HEK293 (cell line): ENCODE results near the gene NKAPL.

Experiments
- BCL11A ChIP-seq: fragments of 450-650 bp; formaldehyde crosslinking; IDR thresholded peaks from 2 replicates; pipeline ENCODE4 v1.5.1; 2016; ENCODE audit warnings: low read depth, missing biosample characterization, missing genetic modification characterization
- EGR2 ChIP-seq: fragments of 450-650 bp; formaldehyde crosslinking; IDR thresholded peaks from 2 replicates; pipeline ENCODE4 v1.5.1; 2016; ENCODE audit warnings: low read depth, missing biosample characterization, missing genetic modification characterization
- IKZF3 ChIP-seq: fragments of 450-650 bp; IDR thresholded peaks from 2 replicates; pipeline ENCODE4 v1.5.0; 2018; ENCODE audit warnings: missing biosample characterization, mild to moderate bottlenecking, missing genetic modification characterization, moderate library complexity
- KLF10 ChIP-seq: fragments of 450-650 bp; IDR thresholded peaks from 2 replicates; pipeline ENCODE4 v1.5.1; 2018; ENCODE audit warnings: missing biosample characterization, mild to moderate bottlenecking, missing genetic modification characterization
- KLF8 ChIP-seq: fragments of 450-650 bp; formaldehyde crosslinking; IDR thresholded peaks from 2 replicates; pipeline ENCODE4 v1.5.1; 2016; ENCODE audit warnings: missing biosample characterization, missing genetic modification characterization
- MYNN ChIP-seq: fragments of 450-650 bp; formaldehyde crosslinking; IDR thresholded peaks from 2 replicates; pipeline ENCODE4 v1.5.1; 2016; ENCODE audit warnings: missing biosample characterization, missing genetic modification characterization, borderline replicate concordance
- MZF1 ChIP-seq: fragments of 450-650 bp; formaldehyde crosslinking; IDR thresholded peaks from 2 replicates; pipeline ENCODE4 v1.5.1; 2017; ENCODE audit warnings: missing biosample characterization, missing genetic modification characterization, borderline replicate concordance
- PRDM10 ChIP-seq: fragments of 450-650 bp; formaldehyde crosslinking; IDR thresholded peaks from 2 replicates; pipeline ENCODE4 v1.5.1; 2016; ENCODE audit warnings: missing biosample characterization, missing genetic modification characterization
- TSHZ1 ChIP-seq: fragments of 450-650 bp; formaldehyde crosslinking; IDR thresholded peaks from 2 replicates; pipeline ENCODE4 v1.5.1; 2016; ENCODE audit warnings: missing biosample characterization, missing genetic modification characterization, borderline replicate concordance
- ZBTB17 ChIP-seq: fragments of 450-650 bp; formaldehyde crosslinking; IDR thresholded peaks from 2 replicates; pipeline ENCODE4 v1.5.1; 2016; ENCODE audit warnings: missing biosample characterization, missing genetic modification characterization
- ZBTB21 ChIP-seq: fragments of 450-650 bp; formaldehyde crosslinking; IDR thresholded peaks from 2 replicates; pipeline ENCODE4 v1.5.1; 2017; ENCODE audit warnings: missing biosample characterization, missing genetic modification characterization
- ZBTB49 ChIP-seq: fragments of 450-650 bp; formaldehyde crosslinking; IDR thresholded peaks from 2 replicates; pipeline ENCODE4 v1.5.1; 2016; ENCODE audit warnings: missing biosample characterization, missing genetic modification characterization, low read depth
- ZBTB8A ChIP-seq: fragments of 450-650 bp; formaldehyde crosslinking; IDR thresholded peaks from 2 replicates; pipeline ENCODE4 v1.5.1; 2016; ENCODE audit warnings: missing biosample characterization, missing genetic modification characterization
- ZEB2 ChIP-seq: fragments of 450-650 bp; formaldehyde crosslinking; IDR thresholded peaks from 2 replicates; pipeline ENCODE4 v1.5.1; 2016; ENCODE audit warnings: missing biosample characterization, missing genetic modification characterization
- ZFP37 ChIP-seq: fragments of 450-650 bp; formaldehyde crosslinking; IDR thresholded peaks from 2 replicates; pipeline ENCODE4 v1.5.1; 2016; ENCODE audit warnings: missing biosample characterization, missing genetic modification characterization
- ZNF132 ChIP-seq: fragments of 450-650 bp; formaldehyde crosslinking; IDR thresholded peaks from 2 replicates; pipeline ENCODE4 v1.5.1; 2017; ENCODE audit warnings: missing biosample characterization, missing genetic modification characterization, borderline replicate concordance
- ZNF133 ChIP-seq: fragments of 450-650 bp; formaldehyde crosslinking; IDR thresholded peaks from 2 replicates; pipeline ENCODE4 v1.5.1; 2016; ENCODE audit warnings: missing biosample characterization, missing genetic modification characterization
- ZNF19 ChIP-seq: fragments of 450-650 bp; formaldehyde crosslinking; IDR thresholded peaks from 2 replicates; pipeline ENCODE4; 2016; ENCODE audit warnings: missing biosample characterization, missing genetic modification characterization, low read depth
- ZNF23 ChIP-seq: fragments of 450-650 bp; formaldehyde crosslinking; IDR thresholded peaks from 2 replicates; pipeline ENCODE4 v1.5.1; 2016; ENCODE audit warnings: missing biosample characterization, missing genetic modification characterization, borderline replicate concordance
- ZNF324 ChIP-seq: fragments of 450-650 bp; formaldehyde crosslinking; IDR thresholded peaks from 2 replicates; pipeline ENCODE4 v1.5.1; 2016; ENCODE audit warnings: missing biosample characterization, missing genetic modification characterization
- ZNF335 ChIP-seq: fragments of 450-650 bp; formaldehyde crosslinking; conservative IDR thresholded peaks from 2 replicates; pipeline ENCODE4 v1.5.1; 2016; ENCODE audit warnings: missing biosample characterization, missing genetic modification characterization
- ZNF398 ChIP-seq: fragments of 450-650 bp; formaldehyde crosslinking; IDR thresholded peaks from 2 replicates; pipeline ENCODE4 v1.5.1; 2017; ENCODE audit warnings: missing biosample characterization, missing genetic modification characterization
- ZNF501 ChIP-seq: fragments of 450-650 bp; formaldehyde crosslinking; IDR thresholded peaks from 2 replicates; pipeline ENCODE4 v1.5.1; 2016; ENCODE audit warnings: missing biosample characterization, missing genetic modification characterization
- ZNF529 ChIP-seq: fragments of 450-650 bp; formaldehyde crosslinking; IDR thresholded peaks from 2 replicates; pipeline ENCODE4 v1.5.1; 2017; ENCODE audit warnings: missing genetic modification characterization, missing biosample characterization; ENCODE audit not compliant: insufficient replicate concordance
- ZNF530 ChIP-seq: fragments of 450-650 bp; formaldehyde crosslinking; IDR thresholded peaks from 2 replicates; pipeline ENCODE4 v1.5.1; 2016; ENCODE audit warnings: low read depth, missing biosample characterization, missing genetic modification characterization
- ZNF600 ChIP-seq: fragments of 450-650 bp; formaldehyde crosslinking; IDR thresholded peaks from 2 replicates; pipeline ENCODE4 v1.5.1; 2016; ENCODE audit warnings: missing biosample characterization, missing genetic modification characterization
- ZNF664 ChIP-seq: fragments of 450-650 bp; formaldehyde crosslinking; IDR thresholded peaks from 2 replicates; pipeline ENCODE4 v1.5.1; 2016; ENCODE audit warnings: missing biosample characterization, missing genetic modification characterization
- ZNF776 ChIP-seq: fragments of 450-650 bp; formaldehyde crosslinking; IDR thresholded peaks from 2 replicates; pipeline ENCODE4 v1.5.0; 2017; ENCODE audit warnings: missing biosample characterization, missing genetic modification characterization, borderline replicate concordance

The NKAPL gene

GRCh38 chr6:28225056-28225834 is 33.9 kb upstream of the NKAPL start, which contains the start of gene ZSCAN9 (continued):
- TF ChIP-seq PRDM10 (tag by site-specific recombination) (peak; percentile 93), MZF1 (tag by site-specific recombination) (peak; percentile 46; the same call in 1 of the 2 replicates), ZBTB21 (tag by site-specific recombination) (peak; percentile 36; the same call in 1 of the 2 replicates), ZBTB49 (no peak), BCL11A (peak; percentile 40; the same call in 1 of the 2 replicates), ZBTB17 (tag by site-specific recombination) (peak; percentile 60), ZNF600 (tag by site-specific recombination) (peak; percentile 90), ZNF664 (tag by site-specific recombination) (no peak), KLF8 (tag by site-specific recombination) (peak; percentile 84), IKZF3 (tag by site-specific recombination) (peak; percentile 62), EGR2 (tag by site-specific recombination) (no peak; the same call in none of the 2 replicates), ZFP37 (tag by site-specific recombination) (peak; percentile 66; the same call in 1 of the 2 replicates), ZNF133 (tag by site-specific recombination) (no peak), KLF10 (tag by site-specific recombination) (peak; percentile 82), ZNF529 (tag by site-specific recombination) (no peak), ZNF23 (tag by site-specific recombination) (no peak), ZNF501 (peak; percentile 92), ZNF132 (no peak), ZNF335 (tag by site-specific recombination) (peak; percentile 75), ZEB2 (peak; percentile 83), ZNF324 (tag by site-specific recombination) (0 out of 2 replicates have a peak, but pooled peaks have one; percentile 48), ZNF398 (tag by site-specific recombination) (peak; percentile 65), ZNF530 (tag by site-specific recombination) (no peak), TSHZ1 (tag by site-specific recombination) (no peak), ZNF776 (no peak), ZBTB8A (tag by site-specific recombination) (peak; percentile 76), ZNF19 (tag by site-specific recombination) (no peak), MYNN (tag by site-specific recombination) (no peak)
